Adrenal gland (tissue), 5 donors: ENCODE measurements around the gene VAMP5.

Experiments used
- CTCF ChIP-seq, 6 experiments: fragments of 450-650 bp in 4 of 6; fragments of 200-600 bp in 2 of 6; sonication (generic) in 1 of 6; IDR thresholded peaks; 1 replicate in 5 of 6; 2 replicates in 1 of 6; pipeline versions ENCODE4 v1.5.1 to v1.8.0; 2016 to 2021; ENCODE audit warnings: antibody characterized with exemption in 6 of 6, mild to moderate bottlenecking in 2 of 6, moderate library complexity in 1 of 6
- POLR2A ChIP-seq, 2 donors: fragments of 450-650 bp; IDR thresholded peaks; one replicate each; pipeline ENCODE4 v1.6.1; 2017; ENCODE audit warnings: antibody characterized with exemption in 2 of 2, mild to moderate bottlenecking in 2 of 2, moderate library complexity in 1 of 2
- donor health status: DM: no; HTN: no; CAD: no.

GRCh38 chr2:85613717-85614515, 29.7 kb downstream of the VAMP5 start:
- TF ChIP-seq CTCF (IDR thresholded peaks at IDR 0.05) (no peak), POLR2A (IDR thresholded peaks at IDR 0.05) (no peak)
